OCI-LY3 (cell line): ENCODE measurements around the gene PTPRN.

ENCODE experiments used
- H2AFZ ChIP-seq: fragments of 200-600, 300-600 bp; shearing (Covaris generic); 2 replicates; pipeline ENCODE4 v1.6.0; 2014; ENCODE audit warnings: antibody characterized with exemption, low read depth, low read length
- H3K27ac ChIP-seq: fragments of 200-600, 300-600 bp; sonication (generic); 2 replicates; pipeline ENCODE4 v1.5.1; 2014; ENCODE audit warnings: mild to moderate bottlenecking, low read length, moderate library complexity, mixed read lengths
- H3K27me3 ChIP-seq: fragments of 200-600, 300-600 bp; sonication (generic); 2 replicates; pipeline ENCODE4 v1.6.1; 2014; ENCODE audit warnings: low read depth, low read length, mixed read lengths
- H3K36me3 ChIP-seq: fragments of 200-600, 300-600 bp; sonication (generic); replicated peaks from 2 replicates; pipeline ENCODE3; 2014; ENCODE audit warnings: low read depth, low read length, mixed read lengths
- H3K4me1 ChIP-seq: fragments of 300-600, 200-600 bp; sonication (generic); 2 replicates; pipeline ENCODE4 v1.6.1; 2014; ENCODE audit warnings: low read length, mixed read lengths
- H3K4me2 ChIP-seq: fragments of 200-600, 300-600 bp; sonication (generic); 2 replicates; pipeline ENCODE4 v1.6.1; 2014; ENCODE audit warnings: low read length, mixed read lengths
- H3K4me3 ChIP-seq: fragments of 300-600, 200-600 bp; sonication (generic); 2 replicates; pipeline ENCODE4 v1.5.1; 2014; ENCODE audit warnings: antibody characterized with exemption, mild to moderate bottlenecking, low read length, moderate library complexity
- H3K79me2 ChIP-seq: fragments of 300-600, 200-600 bp; shearing (Covaris generic); 2 replicates; pipeline ENCODE4 v1.6.1; 2014; ENCODE audit warnings: mild to moderate bottlenecking, low read length, mixed read lengths
- H3K9ac ChIP-seq: fragments of 300-600, 200-600 bp; shearing (Covaris generic); 2 replicates; pipeline ENCODE4 v1.6.0; 2014; ENCODE audit warnings: mild to moderate bottlenecking, low read length, moderate library complexity
- H3K9me3 ChIP-seq: fragments of 200-600, 300-600 bp; shearing (Covaris generic); 2 replicates; pipeline ENCODE4 v1.6.1; 2014; ENCODE audit warnings: low read length, mixed read lengths; ENCODE audit not compliant: insufficient read depth
- H4K20me1 ChIP-seq: fragments of 200-600, 300-600 bp; sonication (generic); 2 replicates; pipeline ENCODE4 v1.6.1; 2016; ENCODE audit warnings: low read length, mixed read lengths; ENCODE audit not compliant: insufficient read depth
- EZH2phosphoT487 ChIP-seq: fragments of 200-600 bp; shearing (Covaris generic); IDR thresholded peaks from 2 replicates; pipeline ENCODE4 v1.6.1; 2018; ENCODE audit warnings: antibody characterized with exemption, mixed run types, low read depth
- TF ChIP-seq, protein P1 (sequence below): fragments of 200-600, 300-600 bp; sonication (generic); IDR thresholded peaks from 2 replicates; pipeline ENCODE4 v1.5.1; 2014; ENCODE audit warnings: antibody characterized with exemption, low read length, low read depth

PTPRN gene

DNA sequence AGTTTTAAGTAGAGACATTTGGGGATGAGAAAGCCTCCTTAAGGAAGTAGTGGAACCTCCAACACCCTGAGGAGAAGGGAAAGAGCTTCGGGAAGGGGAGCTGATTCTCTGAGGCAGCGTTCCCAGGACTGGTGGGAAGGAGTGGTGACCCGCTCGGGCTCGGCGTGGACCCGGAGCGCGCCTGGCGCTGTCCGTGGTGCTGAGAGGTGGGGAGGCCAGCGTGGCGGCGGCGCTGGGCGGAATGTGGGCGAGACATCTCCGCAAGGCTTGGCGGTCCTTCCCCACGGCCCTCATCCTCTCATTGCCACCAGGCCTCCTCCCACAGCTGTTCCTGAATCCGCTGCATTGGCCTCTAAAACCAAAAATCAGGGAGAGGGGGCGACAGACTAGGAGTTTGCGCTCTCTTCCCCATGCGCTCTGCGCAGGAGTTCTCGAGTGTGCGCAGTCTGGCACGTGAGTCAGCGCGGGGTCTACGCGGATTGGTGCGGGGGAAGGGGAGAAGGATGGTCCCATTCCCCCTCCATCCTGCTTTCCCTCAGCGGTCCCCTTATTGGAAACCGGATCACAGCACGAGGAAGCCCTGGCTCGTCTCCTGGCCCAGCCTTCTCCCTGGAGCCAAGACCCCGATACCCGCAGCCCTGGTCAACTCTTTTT is 22.5 kb upstream of the PTPRN start:
- peaks cover 3% of the 10 kb centered on the region; the same call in 1 of the 2 replicates for H3K4me1 ChIP-seq
- no peaks in the 10 kb centered on the region for H3K79me2 ChIP-seq
- H3K27ac ChIP-seq: no peak overlapping the region
- no peaks in the 10 kb centered on the region for H3K27me3 ChIP-seq
- no peak overlapping the region for H3K9ac ChIP-seq
- H2AFZ ChIP-seq: no peak overlapping the region
- H3K4me3 ChIP-seq: no peak overlapping the region
- H3K9me3 ChIP-seq: no peaks in the 10 kb centered on the region; the same call in 1 of the 2 replicates
- no peak overlapping the region for H3K4me2 ChIP-seq
- no peak for TF ChIP-seq EZH2phosphoT487
- TF ChIP-seq, protein P1, sequence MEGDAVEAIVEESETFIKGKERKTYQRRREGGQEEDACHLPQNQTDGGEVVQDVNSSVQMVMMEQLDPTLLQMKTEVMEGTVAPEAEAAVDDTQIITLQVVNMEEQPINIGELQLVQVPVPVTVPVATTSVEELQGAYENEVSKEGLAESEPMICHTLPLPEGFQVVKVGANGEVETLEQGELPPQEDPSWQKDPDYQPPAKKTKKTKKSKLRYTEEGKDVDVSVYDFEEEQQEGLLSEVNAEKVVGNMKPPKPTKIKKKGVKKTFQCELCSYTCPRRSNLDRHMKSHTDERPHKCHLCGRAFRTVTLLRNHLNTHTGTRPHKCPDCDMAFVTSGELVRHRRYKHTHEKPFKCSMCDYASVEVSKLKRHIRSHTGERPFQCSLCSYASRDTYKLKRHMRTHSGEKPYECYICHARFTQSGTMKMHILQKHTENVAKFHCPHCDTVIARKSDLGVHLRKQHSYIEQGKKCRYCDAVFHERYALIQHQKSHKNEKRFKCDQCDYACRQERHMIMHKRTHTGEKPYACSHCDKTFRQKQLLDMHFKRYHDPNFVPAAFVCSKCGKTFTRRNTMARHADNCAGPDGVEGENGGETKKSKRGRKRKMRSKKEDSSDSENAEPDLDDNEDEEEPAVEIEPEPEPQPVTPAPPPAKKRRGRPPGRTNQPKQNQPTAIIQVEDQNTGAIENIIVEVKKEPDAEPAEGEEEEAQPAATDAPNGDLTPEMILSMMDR: no peak
- H3K36me3 ChIP-seq: no peaks in the 10 kb centered on the region
- H4K20me1 ChIP-seq: no peaks in the 10 kb centered on the region

DNA sequence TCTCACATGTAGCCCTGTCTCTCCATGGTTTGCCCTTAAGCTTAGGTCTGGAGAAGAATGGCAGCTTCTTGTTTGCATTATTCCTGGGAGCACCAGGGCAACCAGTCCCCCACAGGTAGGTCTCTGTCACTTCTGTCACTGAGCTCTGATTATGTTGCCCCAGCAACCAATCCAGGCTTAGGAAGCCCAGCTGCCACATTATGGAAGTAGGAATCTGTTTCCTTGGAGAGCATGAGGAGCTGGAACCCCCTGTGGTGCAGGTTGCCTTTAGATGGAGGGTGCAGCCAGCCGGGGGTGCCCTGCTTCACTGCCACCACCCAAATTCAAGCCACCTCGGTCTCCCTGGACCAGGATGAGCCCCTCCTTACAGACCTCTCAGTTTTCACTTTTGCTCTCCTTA is 18.5 kb upstream of the PTPRN start:
- peaks cover 5% of the 10 kb centered on the region; the same call in 1 of the 2 replicates for H3K4me1 ChIP-seq
- TF ChIP-seq EZH2phosphoT487: no peak
- TF ChIP-seq, protein P1: no peak
- H3K27me3 ChIP-seq: peaks cover 8% of the 10 kb centered on the region
- H3K4me2 ChIP-seq: no peak overlapping the region
- H2AFZ ChIP-seq: no peak overlapping the region
- no peak overlapping the region for H3K4me3 ChIP-seq
- no peaks in the 10 kb centered on the region for H3K9me3 ChIP-seq
- no peaks in the 10 kb centered on the region for H4K20me1 ChIP-seq
- no peaks in the 10 kb centered on the region for H3K79me2 ChIP-seq
- no peak overlapping the region for H3K9ac ChIP-seq
- no peak overlapping the region for H3K27ac ChIP-seq
- no peaks in the 10 kb centered on the region for H3K36me3 ChIP-seq

DNA sequence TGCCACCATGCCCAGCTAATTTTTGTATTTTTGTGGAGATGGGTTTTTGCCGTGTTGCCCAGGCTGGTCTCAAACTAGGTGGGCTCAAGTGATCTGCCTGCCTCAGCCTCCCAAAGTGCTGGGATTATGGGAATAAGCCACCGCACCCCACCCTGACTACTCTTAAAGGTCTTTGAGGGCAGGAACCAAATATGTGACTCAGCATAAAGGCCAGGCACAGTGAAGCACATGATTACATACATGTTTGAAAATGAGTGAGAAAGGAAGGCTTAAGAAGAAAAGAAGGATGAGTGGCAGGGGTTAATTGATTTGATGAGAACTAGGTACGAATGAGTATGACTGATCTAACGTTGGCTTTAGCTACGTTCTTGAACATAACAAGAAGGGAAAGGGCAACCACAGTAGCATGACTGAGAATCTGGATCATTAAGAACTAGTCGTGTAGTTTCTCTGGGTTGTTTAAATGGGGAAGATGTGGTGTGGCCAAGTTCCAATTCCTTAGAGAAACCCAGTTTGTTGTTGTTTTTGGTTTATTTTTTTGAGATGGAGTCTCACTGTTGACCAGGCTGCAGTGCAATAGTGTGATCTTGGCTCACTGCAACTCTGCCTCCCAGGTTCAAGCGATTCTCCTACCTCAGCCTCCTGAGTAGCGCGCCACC is 16.6 kb upstream of the PTPRN start:
- Histone ChIP-seq H3K4me3 (no peak overlapping the region), H4K20me1 (no peaks in the 10 kb centered on the region), H3K9me3 (no peaks in the 10 kb centered on the region)

DNA sequence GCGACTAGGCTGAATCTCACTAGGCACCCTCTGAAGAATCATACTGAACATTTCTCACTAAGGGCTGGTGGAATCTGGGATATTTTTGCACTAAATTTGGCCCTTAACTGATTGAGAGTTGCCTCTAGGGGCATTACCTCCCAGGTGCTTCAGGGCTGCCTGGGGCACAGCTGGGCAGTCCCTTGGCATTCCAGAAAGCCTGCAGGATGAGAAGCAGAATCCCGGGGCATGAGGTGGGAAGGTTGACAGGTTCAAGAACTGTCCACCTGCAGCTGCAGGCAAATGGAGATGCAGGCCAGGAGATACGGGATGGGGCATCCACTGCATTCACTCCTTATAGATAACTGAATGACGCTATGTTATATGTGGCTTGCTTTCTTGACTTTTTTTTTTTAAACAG is 15.9 kb upstream of the PTPRN start:
- no peaks in the 10 kb centered on the region for H3K79me2 ChIP-seq
- H3K4me2 ChIP-seq: no peak overlapping the region
- peaks cover 13% of the 10 kb centered on the region for H3K4me1 ChIP-seq
- no peaks in the 10 kb centered on the region for H3K9me3 ChIP-seq
- H2AFZ ChIP-seq: no peak overlapping the region
- H3K27ac ChIP-seq: no peak overlapping the region
- H3K27me3 ChIP-seq: peaks cover 18% of the 10 kb centered on the region
- no peak overlapping the region for H3K9ac ChIP-seq
- H3K4me3 ChIP-seq: no peak overlapping the region
- TF ChIP-seq EZH2phosphoT487: no peak
- TF ChIP-seq, protein P1: no peak
- H4K20me1 ChIP-seq: no peaks in the 10 kb centered on the region
- H3K36me3 ChIP-seq: no peaks in the 10 kb centered on the region

More for the DNA sequence above, 16.6 kb upstream of the PTPRN start:
- H3K9ac ChIP-seq: no peak overlapping the region
- peaks cover 8% of the 10 kb centered on the region for H3K4me1 ChIP-seq
- TF ChIP-seq, protein P1: no peak
- no peak for TF ChIP-seq EZH2phosphoT487
- no peak overlapping the region for H3K27ac ChIP-seq
- H3K79me2 ChIP-seq: no peaks in the 10 kb centered on the region
- peaks cover 18% of the 10 kb centered on the region for H3K27me3 ChIP-seq
- no peak overlapping the region for H2AFZ ChIP-seq
- H3K4me2 ChIP-seq: no peak overlapping the region
- H3K36me3 ChIP-seq: no peaks in the 10 kb centered on the region
